Neuronal stem cell (in vitro differentiated cells): ENCODE results near the gene SLC25A45.

Experiments used
- DNase-seq: peaks from one replicate; pipeline ENCODE4 v3.0.0-alpha.2; 2013; ENCODE audit warnings: low spot score
- H2AFZ ChIP-seq: one replicate; pipeline ENCODE4 v1.6.1; 2013; ENCODE audit warnings: mild to moderate bottlenecking, low read length, inconsistent platforms
- H2AK5ac ChIP-seq: 2 replicates; pipeline ENCODE4 v1.6.1; 2013; ENCODE audit warnings: low read depth, mild to moderate bottlenecking, inconsistent platforms, low read length, moderate library complexity, mixed read lengths
- H2BK120ac ChIP-seq: 2 replicates; pipeline ENCODE4 v1.6.1; 2013; ENCODE audit warnings: low read depth, mild to moderate bottlenecking, inconsistent platforms, low read length, moderate library complexity, mixed read lengths
- H2BK12ac ChIP-seq: one replicate; pipeline ENCODE4 v1.6.1; 2013; ENCODE audit warnings: low read length, inconsistent platforms
- H2BK15ac ChIP-seq: 2 replicates; pipeline ENCODE4 v1.6.1; 2013; ENCODE audit warnings: mild to moderate bottlenecking, low read length, inconsistent platforms, mixed read lengths
- H2BK5ac ChIP-seq: one replicate; pipeline ENCODE4 v1.6.1; 2013; ENCODE audit warnings: inconsistent platforms, mild to moderate bottlenecking, low read length, moderate library complexity
- H3K14ac ChIP-seq: one replicate; pipeline ENCODE4 v1.6.1; 2013; ENCODE audit warnings: low read length, inconsistent platforms
- H3K18ac ChIP-seq: 2 replicates; pipeline ENCODE4 v1.6.1; 2013; ENCODE audit warnings: low read length, inconsistent platforms
- H3K23ac ChIP-seq: 2 replicates; pipeline ENCODE4 v1.6.1; 2013; ENCODE audit warnings: low read depth, mild to moderate bottlenecking, mixed read lengths, low read length, inconsistent platforms; ENCODE audit not compliant: poor library complexity
- H3K27ac ChIP-seq: replicated peaks from 3 replicates; pipeline ENCODE4 v1.5.1; 2013; ENCODE audit warnings: low read length, inconsistent platforms
- H3K27me3 ChIP-seq, 3 experiments: 2 replicates each; pipeline ENCODE4 v1.6.1; 2013; ENCODE audit warnings: low read length in 3 of 3, mild to moderate bottlenecking in 2 of 3, inconsistent platforms in 1 of 3, low read depth in 1 of 3, mixed read lengths in 1 of 3, moderate library complexity in 1 of 3; ENCODE audit not compliant: control insufficient read depth in 3 of 3, insufficient read depth in 3 of 3
- H3K36me3 ChIP-seq, 2 donors: replicated peaks in 1 of 2; 2 replicates each; pipeline ENCODE4 v1.6.1; 2013; ENCODE audit warnings: low read length in 2 of 2; ENCODE audit not compliant: control insufficient read depth in 2 of 2, insufficient read depth in 2 of 2
- H3K4ac ChIP-seq: 2 replicates; pipeline ENCODE4 v1.6.1; 2013; ENCODE audit warnings: inconsistent platforms, mild to moderate bottlenecking, low read length, moderate library complexity
- H3K4me1 ChIP-seq, 2 donors: 1 replicate in 1 of 2; 2 replicates in 1 of 2; pipeline ENCODE4 v1.6.1; 2013; ENCODE audit warnings: low read length in 2 of 2, low read depth in 1 of 2; ENCODE audit not compliant: control insufficient read depth in 2 of 2, insufficient read depth in 1 of 2
- H3K4me2 ChIP-seq: one replicate; pipeline ENCODE4 v1.6.1; 2013; ENCODE audit warnings: mild to moderate bottlenecking, low read length, inconsistent platforms; ENCODE audit not compliant: insufficient read depth, poor library complexity, severe bottlenecking
- H3K4me3 ChIP-seq, 2 donors: 2 replicates each; pipeline ENCODE4 v1.5.1; 2013; ENCODE audit warnings: low read length in 2 of 2, mild to moderate bottlenecking in 2 of 2, inconsistent platforms in 1 of 2, moderate library complexity in 1 of 2
- H3K79me1 ChIP-seq: one replicate; pipeline ENCODE4 v1.6.1; 2013; ENCODE audit warnings: low read depth, mild to moderate bottlenecking, inconsistent platforms, low read length, moderate library complexity
- H3K9ac ChIP-seq: one replicate; pipeline ENCODE4 v1.6.1; 2013; ENCODE audit warnings: mild to moderate bottlenecking, low read depth, low read length, inconsistent platforms; ENCODE audit not compliant: poor library complexity
- H3K9me3 ChIP-seq, 2 donors: replicated peaks in 1 of 2; 2 replicates each; pipeline versions ENCODE3 to v1.6.1; 2013; ENCODE audit warnings: low read length in 2 of 2, mild to moderate bottlenecking in 2 of 2, inconsistent platforms in 1 of 2, low read depth in 1 of 2, mixed read lengths in 1 of 2, moderate library complexity in 1 of 2; ENCODE audit not compliant: control insufficient read depth in 2 of 2, insufficient read depth in 1 of 2
- H4K8ac ChIP-seq: one replicate; pipeline ENCODE4 v1.6.1; 2013; ENCODE audit warnings: low read depth, mild to moderate bottlenecking, inconsistent platforms, low read length, moderate library complexity
- H4K91ac ChIP-seq: one replicate; pipeline ENCODE4 v1.6.1; 2013; ENCODE audit warnings: low read length, low read depth, mild to moderate bottlenecking, inconsistent platforms; ENCODE audit not compliant: poor library complexity
- whole genome bisulfite sequencing, 2 donors: extraction: QIAGEN DNeasy Blood & Tissue Kit; methylation state at CpG; one replicate each; pipeline ENCODE4 v1.1.7; 2013; ENCODE audit warnings: missing lambda C conversion rate in 2 of 2, mixed read lengths in 1 of 2; ENCODE audit not compliant: insufficient read length in 2 of 2, insufficient replicate concordance in 1 of 2; ENCODE audit errors: extremely low coverage in 2 of 2; 5-methylcytosine and 5-hydroxymethylcytosine counted together

SLC25A45 gene

DNA sequence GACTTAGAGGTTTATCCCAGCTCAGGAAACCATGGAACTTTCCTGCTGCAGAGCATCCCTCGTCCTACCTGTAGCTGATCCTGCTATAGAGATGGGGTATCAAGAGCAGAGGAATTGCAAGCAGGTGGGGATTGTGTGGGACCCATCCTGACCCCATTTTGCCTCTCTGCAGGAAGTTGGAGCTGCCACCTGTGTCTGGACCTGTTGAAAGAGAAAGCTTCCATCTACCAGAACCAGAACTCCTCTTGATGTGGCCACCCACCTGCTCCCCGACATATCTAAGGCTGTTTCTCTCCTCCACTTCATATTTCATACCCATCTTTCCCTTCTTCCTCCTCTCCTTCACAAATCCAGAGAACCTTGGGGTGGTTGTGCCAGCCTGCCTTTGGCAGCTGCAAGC is 30.9 kb downstream of the SLC25A45 start:
- no peak overlapping the region for H2BK15ac ChIP-seq
- no peak overlapping the region for H3K14ac ChIP-seq
- no peak overlapping the region for H3K4ac ChIP-seq
- no peaks in the 10 kb centered on the region for H3K9me3 ChIP-seq
- H3K4me3 ChIP-seq: no peak overlapping the region
- H3K27ac ChIP-seq: no peak overlapping the region
- no CpG with 5 or more reads among the region's 2 CpGs for WGBS, 2 donors
- H3K36me3 ChIP-seq: peaks cover 35 to 68% of the 10 kb centered on the region in 2 donors
- H3K4me1 ChIP-seq: peaks cover 10 to 16% of the 10 kb centered on the region in 2 donors
- no peak overlapping the region for H3K23ac ChIP-seq
- no peak overlapping the region for H3K4me2 ChIP-seq
- H3K79me1 ChIP-seq: no peaks in the 10 kb centered on the region
- H2BK120ac ChIP-seq: no peak overlapping the region
- no peak overlapping the region for H2AFZ ChIP-seq
- H3K18ac ChIP-seq: no peak overlapping the region
- H4K91ac ChIP-seq: no peak overlapping the region
- no peak overlapping the region for H2BK5ac ChIP-seq
- H2AK5ac ChIP-seq: no peak overlapping the region
- no peak overlapping the region for H2BK12ac ChIP-seq
- H3K9ac ChIP-seq: no peak overlapping the region
- no peak overlapping the region for H4K8ac ChIP-seq
- no peak for DNase-seq
- H3K27me3 ChIP-seq: peaks cover 0 to 9% (median 0%) of the 10 kb centered on the region in 3 experiments

- no peak overlapping the region for H3K18ac ChIP-seq
- H3K4me1 ChIP-seq: no peaks in the 10 kb centered on the region
- H3K27me3 ChIP-seq: no peaks in the 10 kb centered on the region
- no peak overlapping the region for H3K14ac ChIP-seq
- H2AK5ac ChIP-seq: no peak overlapping the region
- H4K8ac ChIP-seq: no peak overlapping the region
- H2BK15ac ChIP-seq: no peak overlapping the region
- no peak overlapping the region for H3K4me2 ChIP-seq
- no peaks in the 10 kb centered on the region for H3K9me3 ChIP-seq
- no peak overlapping the region for H2AFZ ChIP-seq
- no CpG with 5 or more reads among the region's 3 CpGs for WGBS, 2 donors
- no peak overlapping the region for H3K4ac ChIP-seq
- H3K36me3 ChIP-seq: peaks cover 57 to 89% of the 10 kb centered on the region in 2 donors
- H2BK5ac ChIP-seq: no peak overlapping the region
- no peak overlapping the region for H3K4me3 ChIP-seq
- H4K91ac ChIP-seq: no peak overlapping the region
- H2BK12ac ChIP-seq: no peak overlapping the region
- no peak overlapping the region for H3K23ac ChIP-seq
- H2BK120ac ChIP-seq: no peak overlapping the region
- DNase-seq: no peak
- no peak overlapping the region for H3K9ac ChIP-seq
- no peak overlapping the region for H3K27ac ChIP-seq
- H3K79me1 ChIP-seq: peaks cover 2% of the 10 kb centered on the region
These were observed 40.6 kb downstream of the SLC25A45 start for GRCh38 chr11:65341856-65342255.

- Histone ChIP-seq H2BK15ac (no peak overlapping the region), H2AK5ac (no peak overlapping the region), H4K91ac (no peak overlapping the region), H2BK5ac (no peak overlapping the region), H2BK12ac (no peak overlapping the region), H4K8ac (no peak overlapping the region), H3K27ac (no peak overlapping the region), H3K79me1 (peaks cover 2% of the 10 kb centered on the region), H3K4me3 (peak overlapping the region in 1 of 2 donors; percentile 33), H3K23ac (no peak overlapping the region), H3K18ac (no peak overlapping the region), H2AFZ (no peak overlapping the region), H3K4me2 (no peak overlapping the region), H3K14ac (no peak overlapping the region), H3K4ac (no peak overlapping the region), H3K27me3 (no peaks in the 10 kb centered on the region), H3K36me3 (peaks cover 43 to 79% of the 10 kb centered on the region in 2 donors), H2BK120ac (no peak overlapping the region), H3K4me1 (peaks cover 0 to 3% of the 10 kb centered on the region in 2 donors), H3K9me3 (no peaks in the 10 kb centered on the region), H3K9ac (no peak overlapping the region)
- WGBS, 2 donors: no CpG with 5 or more reads among the region's 11 CpGs
- DNase-seq: no peak
These were observed 42.2 kb downstream of the SLC25A45 start for GRCh38 chr11:65340226-65340625.

- Histone ChIP-seq H3K4me2 (no peak overlapping the region), H3K4me3 (no peak overlapping the region), H4K91ac (no peak overlapping the region), H3K14ac (no peak overlapping the region), H4K8ac (no peak overlapping the region), H3K4me1 (peaks cover 0 to 5% of the 10 kb centered on the region in 2 donors), H2AFZ (no peak overlapping the region), H2BK15ac (no peak overlapping the region), H2BK120ac (no peak overlapping the region), H3K79me1 (peaks cover 6% of the 10 kb centered on the region), H2BK5ac (no peak overlapping the region), H3K9ac (no peak overlapping the region), H3K27me3 (no peaks in the 10 kb centered on the region), H3K36me3 (peaks cover 29 to 64% of the 10 kb centered on the region in 2 donors), H2BK12ac (no peak overlapping the region), H3K27ac (no peak overlapping the region), H3K4ac (no peak overlapping the region), H3K9me3 (no peaks in the 10 kb centered on the region), H2AK5ac (no peak overlapping the region), H3K23ac (no peak overlapping the region), H3K18ac (no peak overlapping the region)
- WGBS, 2 donors: no CpG with 5 or more reads among the region's 7 CpGs
- DNase-seq: no peak
These were observed 43.8 kb downstream of the SLC25A45 start for GRCh38 chr11:65338676-65339075.
